Astrocyte of the cerebellum (primary cell): ENCODE results near the gene ACOXL.

ENCODE experiments used
- DNase-seq: peaks from one replicate; pipeline ENCODE4 v3.0.0-alpha.2; 2011; ENCODE audit warnings: low read depth
- H3K4me3 ChIP-seq: 2 replicates; pipeline ENCODE4 v1.5.1; 2011; ENCODE audit warnings: mild to moderate bottlenecking, low read depth, low read length, moderate library complexity
- CTCF ChIP-seq: IDR thresholded peaks from 2 replicates; pipeline ENCODE4 v1.5.1; 2012; ENCODE audit warnings: low read length, low read depth, moderate library complexity, mild to moderate bottlenecking; ENCODE audit errors: missing control alignments
- in situ Hi-C: cut with HindIII; loops from 2 replicates; pipeline ENCODE4 v1.10.0; 2017; ENCODE audit warnings: low sequenced_read_pairs

ACOXL gene

DNA sequence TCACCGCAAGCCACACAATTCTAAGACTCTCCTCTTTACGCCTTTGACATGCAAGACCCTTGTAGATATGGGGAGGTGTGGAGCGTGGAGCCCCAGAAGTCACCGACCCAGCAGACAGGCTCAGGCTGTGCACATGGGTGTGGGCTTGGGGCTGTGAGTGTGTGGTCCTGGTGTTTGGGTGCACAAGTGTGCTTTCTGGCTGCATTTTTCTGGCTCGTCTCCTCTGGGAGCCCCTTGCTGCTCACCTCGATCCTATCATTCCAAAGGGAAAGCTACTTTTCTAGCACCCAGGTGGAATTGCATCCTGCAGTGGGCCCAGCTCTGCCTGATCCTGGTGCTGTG, 143.0 kb downstream of the ACOXL start:
- no peak overlapping the region for H3K4me3 ChIP-seq
- TF ChIP-seq CTCF = no peak
- in situ Hi-C loops = no loop called here
- DNase-seq = no peak

- no peak for TF ChIP-seq CTCF
- DNase-seq = no peak
- in situ Hi-C loops = no loop called here
- H3K4me3 ChIP-seq = no peak overlapping the region
Measured at GRCh38 chr2:110876167-110876999, 144.0 kb downstream of the ACOXL start.

- DNase-seq = no peak
- in situ Hi-C loops = no loop called here
- TF ChIP-seq CTCF = no peak
- no peak overlapping the region for H3K4me3 ChIP-seq
Measured at GRCh38 chr2:110877031-110877827, 144.9 kb downstream of the ACOXL start.

- DNase-seq = no peak
- TF ChIP-seq CTCF = no peak
- in situ Hi-C loops = no loop called here
- no peak overlapping the region for H3K4me3 ChIP-seq
Measured at GRCh38 chr2:110878150-110878549, 145.8 kb downstream of the ACOXL start.

DNA sequence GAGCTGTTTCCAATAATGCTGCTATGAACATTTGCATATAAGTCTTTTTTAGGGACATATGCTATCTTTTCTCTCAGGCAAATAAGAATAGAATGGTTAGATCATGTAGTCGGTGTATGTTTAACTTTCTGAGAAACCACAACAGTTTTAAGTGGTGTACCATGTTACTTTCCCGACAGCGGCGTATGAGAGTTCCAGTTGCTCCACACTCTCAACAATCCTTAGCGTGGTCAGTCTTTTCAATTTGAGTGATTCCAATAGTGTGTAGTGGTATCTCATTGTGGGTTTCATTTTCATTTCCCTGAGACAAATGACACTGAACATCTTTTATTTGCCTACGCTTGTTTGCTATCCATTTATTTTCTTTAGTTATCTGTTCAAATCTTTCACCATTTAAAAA, 149.5 kb downstream of the ACOXL start:
- H3K4me3 ChIP-seq = no peak overlapping the region
- in situ Hi-C loops = no loop called here
- no peak for DNase-seq
- no peak for TF ChIP-seq CTCF

DNA sequence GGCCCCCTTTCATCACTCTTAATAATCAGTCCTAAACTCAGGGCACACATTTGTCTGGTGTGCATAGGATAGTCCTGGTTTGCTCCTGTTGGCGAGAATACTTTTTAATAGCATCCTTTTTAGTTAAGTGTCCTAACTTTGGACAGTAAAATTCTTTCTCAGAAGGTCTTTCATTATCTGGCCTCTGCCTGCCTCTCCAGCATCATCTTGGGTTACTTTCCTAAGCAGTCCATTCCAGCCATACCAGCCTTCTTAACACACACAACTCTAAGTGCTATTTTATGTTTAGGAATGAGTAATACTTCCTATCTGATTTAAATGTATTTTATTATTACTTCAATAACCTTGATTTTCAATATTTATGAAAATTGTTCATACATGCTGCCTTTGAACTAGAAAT, 151.0 kb downstream of the ACOXL start:
- H3K4me3 ChIP-seq = no peak overlapping the region
- no peak for TF ChIP-seq CTCF
- in situ Hi-C loops = no loop called here
- DNase-seq = no peak
